CD14-positive monocyte (primary cell): ENCODE measurements around the gene NPIPA5. TPM values are rescaled to one million over a fixed set of nuclear protein-coding genes. Genes with fewer than 3 reads are reported as not detected.
"Not testable (repeated sequence)": the region's sequence is repeated elsewhere in the genome, so short reads cannot be mapped to it uniquely, and the experiment has no call there.

Experiments used
- DNase-seq, 3 donors: peaks; one replicate each; pipeline ENCODE4 v3.0.0-alpha.2; 2011 to 2022
- H2AFZ ChIP-seq: 2 replicates; pipeline ENCODE4 v1.6.0; 2012; ENCODE audit warnings: mild to moderate bottlenecking, low read depth, low read length, inconsistent platforms; ENCODE audit not compliant: insufficient read depth, poor library complexity, severe bottlenecking
- H3K27ac ChIP-seq, 2 donors: 1 replicate in 1 of 2; 2 replicates in 1 of 2; pipeline ENCODE4 v1.5.1; 2012 to 2013; ENCODE audit warnings: low read length in 2 of 2, control low read depth in 1 of 2, inconsistent platforms in 1 of 2, low read depth in 1 of 2, mild to moderate bottlenecking in 1 of 2
- H3K27me3 ChIP-seq, 2 donors: one replicate each; pipeline versions ENCODE4 v1.6.0 to v1.6.1; 2011 to 2013; ENCODE audit warnings: low read length in 2 of 2; ENCODE audit not compliant: control insufficient read depth in 2 of 2, insufficient read depth in 2 of 2
- H3K36me3 ChIP-seq, 2 donors: replicated peaks in 1 of 2; 1 replicate in 1 of 2; 2 replicates in 1 of 2; pipeline versions ENCODE4 v1.5.1 to v1.6.1; 2012 to 2013; ENCODE audit warnings: low read length in 2 of 2, control low read depth in 1 of 2, inconsistent platforms in 1 of 2, mild to moderate bottlenecking in 1 of 2; ENCODE audit not compliant: insufficient read depth in 2 of 2, control insufficient read depth in 1 of 2
- H3K4me1 ChIP-seq, 2 donors: 1 replicate in 1 of 2; 2 replicates in 1 of 2; pipeline versions ENCODE4 v1.5.1 to v1.6.1; 2012 to 2013; ENCODE audit warnings: low read length in 2 of 2, control low read depth in 1 of 2, inconsistent platforms in 1 of 2, mild to moderate bottlenecking in 1 of 2, moderate library complexity in 1 of 2; ENCODE audit not compliant: insufficient read depth in 2 of 2, control insufficient read depth in 1 of 2
- H3K4me2 ChIP-seq: replicated peaks from 2 replicates; pipeline ENCODE3; 2012; ENCODE audit warnings: low read length, moderate library complexity, mild to moderate bottlenecking; ENCODE audit not compliant: poor library complexity, severe bottlenecking; ENCODE audit errors: extremely low read depth
- H3K4me3 ChIP-seq, 3 experiments: fragments of 200-600 bp in 1 of 3; sonication (generic) in 1 of 3; replicated peaks in 1 of 3; 1 replicate in 2 of 3; 2 replicates in 1 of 3; pipeline ENCODE4 v1.5.1; 2011 to 2013; ENCODE audit warnings: low read length in 3 of 3, mild to moderate bottlenecking in 3 of 3, control low read depth in 2 of 3, low read depth in 2 of 3, inconsistent platforms in 1 of 3, moderate library complexity in 1 of 3
- H3K79me2 ChIP-seq: 2 replicates; pipeline ENCODE4 v1.6.0; 2012; ENCODE audit warnings: mild to moderate bottlenecking, control low read depth, inconsistent platforms, low read length, moderate library complexity; ENCODE audit not compliant: insufficient read depth
- H3K9ac ChIP-seq: 2 replicates; pipeline ENCODE4 v1.6.0; 2017; ENCODE audit warnings: low read length, mild to moderate bottlenecking; ENCODE audit not compliant: insufficient read depth, poor library complexity, severe bottlenecking
- H3K9me3 ChIP-seq, 2 donors: replicated peaks in 1 of 2; 1 replicate in 1 of 2; 2 replicates in 1 of 2; pipeline versions ENCODE4 v1.5.1 to v1.6.1; 2012 to 2013; ENCODE audit warnings: low read length in 2 of 2, control low read depth in 1 of 2; ENCODE audit not compliant: control insufficient read depth in 1 of 2, insufficient read depth in 1 of 2
- H4K20me1 ChIP-seq: 2 replicates; pipeline ENCODE4 v1.6.0; 2012; ENCODE audit warnings: mild to moderate bottlenecking, low read length, control low read depth, moderate library complexity; ENCODE audit not compliant: insufficient read depth
- H3K27ac Mint-ChIP-seq, 7 donors: one replicate each; pipeline ENCODE4 v1.8.0; 2020; ENCODE audit warnings: mild to moderate bottlenecking in 7 of 7, mixed read lengths in 7 of 7, moderate library complexity in 6 of 7, inconsistent platforms in 2 of 7
- H3K27me3 Mint-ChIP-seq, 3 donors: one replicate each; pipeline ENCODE4 v1.8.0; 2021 to 2022; ENCODE audit warnings: low read depth in 3 of 3, mild to moderate bottlenecking in 3 of 3, mixed read lengths in 3 of 3, moderate library complexity in 3 of 3, inconsistent platforms in 1 of 3
- H3K36me3 Mint-ChIP-seq, 2 donors: one replicate each; pipeline ENCODE4 v1.8.0; 2020; ENCODE audit warnings: mixed read lengths in 2 of 2, inconsistent platforms in 1 of 2, mild to moderate bottlenecking in 1 of 2
- H3K4me1 Mint-ChIP-seq: one replicate; pipeline ENCODE4 v1.8.0; 2020; ENCODE audit warnings: mild to moderate bottlenecking, mixed read lengths
- H3K4me3 Mint-ChIP-seq, 2 donors: one replicate each; pipeline ENCODE4 v1.8.0; 2020; ENCODE audit warnings: mild to moderate bottlenecking in 2 of 2, mixed read lengths in 2 of 2, moderate library complexity in 1 of 2
- H3K9me3 Mint-ChIP-seq, 7 donors: one replicate each; pipeline ENCODE4 v1.8.0; 2020 to 2022; ENCODE audit warnings: mixed read lengths in 7 of 7, mild to moderate bottlenecking in 6 of 7, moderate library complexity in 6 of 7, inconsistent platforms in 2 of 7
- WGBS: methylation state at CpG from one replicate; pipeline ENCODE4 v1.1.5; 2013; ENCODE audit warnings: missing lambda C conversion rate; ENCODE audit not compliant: insufficient coverage; 5-methylcytosine and 5-hydroxymethylcytosine counted together
- intact Hi-C, 2 donors: fragments of 100-400 bp; cut with micrococcal nuclease; formaldehyde crosslinking; loops; one replicate each; pipeline versions ENCODE4 v1.15.0 to v1.15.1; 2023
- polyA plus RNA-seq, 3 donors: library from polyadenylated mRNA; depleted of rRNA in 1 of 3; unstranded in 2 of 3; stranded (reverse) in 1 of 3; fragments of 300-500 nt in 2 of 3; fragments of >200 nt in 1 of 3; fragmentation: Illumina TruSeq in 2 of 3; gene quantifications; 1 replicate in 2 of 3; 2 replicates in 1 of 3; pipeline ENCODE4 v1.2.3, GENCODE V29; 2012 to 2021
- TF ChIP-seq, protein P1 (sequence below): fragments of 200-600 bp; IDR thresholded peaks from one replicate; pipeline ENCODE4 v1.8.0; 2022; ENCODE audit warnings: antibody characterized with exemption, mild to moderate bottlenecking

The NPIPA5 gene
- polyA plus RNA-seq, 3 donors = 16.2 TPM; not detected in 2

DNA sequence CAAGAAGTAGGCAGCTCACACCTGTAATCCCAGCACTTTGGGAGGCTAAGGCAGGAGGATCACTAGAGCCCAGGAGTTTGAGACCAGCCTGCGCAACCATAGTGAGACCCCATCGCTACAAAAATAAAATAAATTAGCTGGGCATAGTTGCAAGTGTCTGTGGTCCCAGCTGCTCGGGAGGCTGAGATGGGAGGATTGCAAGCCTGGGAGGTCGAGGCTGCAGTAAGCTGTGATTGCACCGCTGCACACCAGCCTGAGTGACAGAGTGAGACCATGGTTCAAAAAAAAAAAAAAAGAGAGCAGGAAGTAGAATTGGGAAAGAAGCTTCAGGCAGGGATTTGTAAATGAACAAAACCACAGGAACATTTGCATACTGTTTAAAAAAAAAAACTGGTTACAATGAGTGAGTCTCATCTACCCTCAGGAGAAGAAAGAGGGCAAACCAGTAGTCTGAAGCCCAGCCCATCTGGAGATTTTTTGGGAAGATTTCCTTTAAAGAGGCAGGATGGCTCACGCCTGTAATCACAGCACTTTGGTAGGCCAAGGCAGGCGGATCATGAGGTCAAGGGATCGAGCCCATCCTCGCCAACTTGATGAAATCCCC is 25.4 kb upstream of the NPIPA5 start:
- intact Hi-C loops = no loop called here
- WGBS = 63% methylated on average over 3 of the region's 9 CpGs
- Histone ChIP-seq H3K27me3 (no peaks in the 10 kb centered on the region), H2AFZ (no peak overlapping the region), H3K4me1 (peaks cover 10 to 21% of the 10 kb centered on the region in 2 donors), H3K36me3 (no peaks in the 10 kb centered on the region), H3K9ac (no peak overlapping the region), H4K20me1 (no peaks in the 10 kb centered on the region), H3K4me3 (no peak overlapping the region), H3K27ac (peak overlapping the region in 1 of 2 donors; percentile 40), H3K9me3 (no peaks in the 10 kb centered on the region), H3K4me2 (no peak overlapping the region), H3K79me2 (no peaks in the 10 kb centered on the region)
- peak overlapping the region; percentile 74 to 98 (median 87) for H3K27ac Mint-ChIP-seq
- H3K36me3 Mint-ChIP-seq = no peaks in the 10 kb centered on the region
- peaks cover 30% of the 10 kb centered on the region for H3K4me1 Mint-ChIP-seq
- H3K4me3 Mint-ChIP-seq = peak overlapping the region; percentile 20 to 69
- TF ChIP-seq, protein P1, sequence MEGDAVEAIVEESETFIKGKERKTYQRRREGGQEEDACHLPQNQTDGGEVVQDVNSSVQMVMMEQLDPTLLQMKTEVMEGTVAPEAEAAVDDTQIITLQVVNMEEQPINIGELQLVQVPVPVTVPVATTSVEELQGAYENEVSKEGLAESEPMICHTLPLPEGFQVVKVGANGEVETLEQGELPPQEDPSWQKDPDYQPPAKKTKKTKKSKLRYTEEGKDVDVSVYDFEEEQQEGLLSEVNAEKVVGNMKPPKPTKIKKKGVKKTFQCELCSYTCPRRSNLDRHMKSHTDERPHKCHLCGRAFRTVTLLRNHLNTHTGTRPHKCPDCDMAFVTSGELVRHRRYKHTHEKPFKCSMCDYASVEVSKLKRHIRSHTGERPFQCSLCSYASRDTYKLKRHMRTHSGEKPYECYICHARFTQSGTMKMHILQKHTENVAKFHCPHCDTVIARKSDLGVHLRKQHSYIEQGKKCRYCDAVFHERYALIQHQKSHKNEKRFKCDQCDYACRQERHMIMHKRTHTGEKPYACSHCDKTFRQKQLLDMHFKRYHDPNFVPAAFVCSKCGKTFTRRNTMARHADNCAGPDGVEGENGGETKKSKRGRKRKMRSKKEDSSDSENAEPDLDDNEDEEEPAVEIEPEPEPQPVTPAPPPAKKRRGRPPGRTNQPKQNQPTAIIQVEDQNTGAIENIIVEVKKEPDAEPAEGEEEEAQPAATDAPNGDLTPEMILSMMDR = no peak
- DNase-seq = peak in 2 of 3 donors; percentile 21 to 61
- H3K9me3 Mint-ChIP-seq = peaks cover 0 to 2% (median 0%) of the 10 kb centered on the region in 7 donors
- peaks cover 0 to 3% (median 0%) of the 10 kb centered on the region in 3 donors for H3K27me3 Mint-ChIP-seq

DNA sequence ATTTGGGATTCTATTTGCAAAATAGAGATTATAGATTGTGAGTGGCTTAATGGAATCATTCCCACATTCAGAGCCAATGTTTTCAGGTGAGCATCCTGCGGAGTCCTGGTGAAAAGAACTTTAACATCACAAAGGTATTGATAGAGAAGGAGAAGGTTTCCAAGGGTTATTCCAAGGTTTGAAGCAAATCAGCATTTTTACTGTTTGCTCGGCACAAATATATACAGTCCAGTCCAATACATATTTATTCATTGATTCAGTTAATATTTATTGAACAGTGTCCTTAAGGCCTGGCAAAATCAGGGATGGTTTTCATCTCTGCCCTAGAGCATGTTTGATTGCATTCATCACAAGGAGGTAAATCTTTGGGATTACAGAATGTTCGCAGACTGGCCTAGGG is 23.9 kb upstream of the NPIPA5 start:
- Mint-ChIP-seq H3K27me3 (peaks cover 0 to 3% (median 0%) of the 10 kb centered on the region in 3 donors), H3K9me3 (peaks cover 0 to 2% (median 0%) of the 10 kb centered on the region in 7 donors), H3K27ac (peak overlapping the region in 2 of 7 donors; percentile 15 to 79), H3K36me3 (no peaks in the 10 kb centered on the region), H3K4me1 (peaks cover 32% of the 10 kb centered on the region), H3K4me3 (no peak overlapping the region)
- Histone ChIP-seq H3K4me2 (no peak overlapping the region), H3K79me2 (no peaks in the 10 kb centered on the region), H3K4me1 (peaks cover 10 to 21% of the 10 kb centered on the region in 2 donors), H3K4me3 (no peak overlapping the region), H2AFZ (no peak overlapping the region), H3K27ac (no peak overlapping the region), H4K20me1 (no peaks in the 10 kb centered on the region), H3K36me3 (no peaks in the 10 kb centered on the region), H3K9me3 (no peaks in the 10 kb centered on the region), H3K27me3 (no peaks in the 10 kb centered on the region), H3K9ac (no peak overlapping the region)
- intact Hi-C loops = no loop called here
- TF ChIP-seq, protein P1 = no peak
- no peak for DNase-seq
- WGBS = no CpG with 5 or more reads among the region's 3 CpGs

DNA sequence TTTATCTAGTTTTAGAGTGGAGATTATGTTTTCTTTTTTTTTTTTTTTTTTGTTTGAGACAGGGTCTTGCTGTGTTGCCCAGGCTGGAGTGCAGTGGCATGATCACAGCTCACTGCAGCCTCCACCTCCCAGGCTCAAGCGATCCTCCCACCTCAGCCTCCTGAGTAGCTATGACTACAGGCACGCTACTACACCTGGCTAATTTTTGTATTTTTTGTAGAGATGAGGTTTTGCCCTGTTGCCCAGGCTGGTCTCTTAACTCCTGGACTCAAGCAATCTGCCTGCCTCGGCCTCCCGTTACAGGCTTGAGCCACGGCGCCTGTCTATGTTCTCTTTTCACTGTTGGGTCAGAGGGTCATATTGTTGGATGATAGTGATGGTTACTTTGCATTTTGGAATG is 22.2 kb upstream of the NPIPA5 start:
- H3K27ac Mint-ChIP-seq, H3K4me2 ChIP-seq, intact Hi-C loops, H3K9me3 ChIP-seq, H3K27me3 ChIP-seq, H4K20me1 ChIP-seq, DNase-seq, H3K36me3 ChIP-seq, H3K4me3 ChIP-seq, H3K27ac ChIP-seq, H3K4me3 Mint-ChIP-seq, H3K79me2 ChIP-seq, H3K9me3 Mint-ChIP-seq, H3K9ac ChIP-seq, H2AFZ ChIP-seq, H3K36me3 Mint-ChIP-seq: not testable (repeated sequence)
- peaks cover 8 to 11% (median 9%) of the 10 kb centered on the region in 3 donors for H3K27me3 Mint-ChIP-seq
- WGBS = 100% methylated on average over 2 of the region's 6 CpGs
- H3K4me1 ChIP-seq = peaks cover 18 to 21% of the 10 kb centered on the region in 2 donors
- peaks cover 41% of the 10 kb centered on the region for H3K4me1 Mint-ChIP-seq
